Spinal cord (tissue), 10 donors: Measurements from ENCODE around the gene GSTA4. TPM values are rescaled to one million over a fixed set of nuclear protein-coding genes. Genes with fewer than 3 reads are reported as not detected.

Experiments used
- DNase-seq, 6 donors: peaks; one replicate each; pipeline versions ENCODE4 v3.0.0 to v3.0.0-alpha.2; 2013 to 2015; ENCODE audit warnings: low spot score in 6 of 6, low read depth in 4 of 6
- H3K27ac ChIP-seq: one replicate; pipeline ENCODE4 v1.5.1; 2013; ENCODE audit warnings: low read depth, low read length, control low read depth
- H3K27me3 ChIP-seq: one replicate; pipeline ENCODE4 v1.6.1; 2013; ENCODE audit warnings: low read length; ENCODE audit not compliant: control insufficient read depth, insufficient read depth
- H3K36me3 ChIP-seq: one replicate; pipeline ENCODE4 v1.6.1; 2013; ENCODE audit warnings: low read length; ENCODE audit not compliant: control insufficient read depth, insufficient read depth
- H3K4me1 ChIP-seq: one replicate; pipeline ENCODE4 v1.6.1; 2013; ENCODE audit warnings: low read length; ENCODE audit not compliant: control insufficient read depth, insufficient read depth
- H3K4me3 ChIP-seq: one replicate; pipeline ENCODE4 v1.5.1; 2013; ENCODE audit warnings: low read depth, low read length, control low read depth
- H3K9me3 ChIP-seq: one replicate; pipeline ENCODE4 v1.6.1; 2013; ENCODE audit warnings: low read length; ENCODE audit not compliant: control insufficient read depth, insufficient read depth
- WGBS: methylation state at CpG from one replicate; pipeline ENCODE4 v1.1.5; 2013; ENCODE audit warnings: missing lambda C conversion rate; ENCODE audit not compliant: insufficient coverage; 5-methylcytosine and 5-hydroxymethylcytosine counted together
- polyA plus RNA-seq, 2 donors: library from polyadenylated mRNA; unstranded; fragments of 120-200 nt; gene quantifications; one replicate each; pipeline ENCODE4 v1.2.1, GENCODE V29; 2013; ENCODE audit not compliant: insufficient read length in 2 of 2
- total RNA-seq, 2 donors: library from RNA; depleted of rRNA in 1 of 2; stranded (reverse); fragments of 120-200 nt in 1 of 2; fragments of >200 nt in 1 of 2; gene quantifications; one replicate each; pipeline versions ENCODE4 v1.2.3 to v1.2.4, GENCODE V29; 2013 to 2014
- donor health status: healthy.

Gene GSTA4
- total and polyA plus RNA-seq, 4 donors = 98.8 to 177 (median 124) TPM

DNA sequence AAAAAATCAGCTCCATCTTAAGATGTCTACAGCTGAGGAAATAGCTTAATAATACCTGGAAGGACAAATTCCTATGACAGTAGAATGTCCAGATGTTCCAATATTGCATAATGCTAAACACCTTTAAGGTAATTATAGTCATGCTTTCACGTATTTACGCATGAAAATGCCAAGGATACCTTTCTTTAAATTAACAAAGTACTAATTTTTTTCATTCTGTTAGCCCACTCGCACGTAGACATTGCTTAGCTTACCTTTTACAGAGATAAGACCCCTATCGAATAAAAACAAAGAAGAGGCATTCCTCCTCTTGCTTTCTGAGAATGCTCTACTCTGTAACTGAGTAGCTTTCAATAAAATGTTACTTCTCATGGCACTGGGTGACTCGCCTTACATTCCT is 4.4 kb upstream of the GSTA4 start:
- no peak for DNase-seq
- Histone ChIP-seq H3K4me1 (peaks cover 4% of the 10 kb centered on the region), H3K27me3 (no peaks in the 10 kb centered on the region), H3K27ac (no peak overlapping the region), H3K9me3 (no peaks in the 10 kb centered on the region), H3K4me3 (no peak overlapping the region), H3K36me3 (peaks cover 3% of the 10 kb centered on the region)
- WGBS = 98% methylated on average over 5 of the region's 6 CpGs

DNA sequence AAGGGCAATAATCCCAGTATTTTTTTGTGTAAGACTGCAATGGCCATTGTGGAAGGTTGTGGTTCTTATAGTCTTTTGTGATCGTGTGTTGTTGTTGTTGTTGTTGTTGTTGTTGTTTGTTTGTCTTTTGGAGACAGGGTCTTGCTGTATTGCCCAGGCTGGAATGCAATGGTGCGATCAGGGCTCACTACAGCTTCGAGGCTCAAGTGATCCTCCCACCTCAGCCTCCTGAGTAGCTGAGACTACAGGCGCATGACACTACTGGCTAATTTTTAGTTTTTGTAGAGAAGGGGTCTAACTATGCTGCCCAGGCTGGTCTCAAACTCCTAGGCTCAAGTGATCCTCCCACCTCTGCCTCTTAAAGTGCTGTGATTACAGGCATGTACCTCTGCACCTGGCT is 3.5 kb upstream of the GSTA4 start:
- H3K4me1 ChIP-seq = peaks cover 4% of the 10 kb centered on the region
- no peak overlapping the region for H3K4me3 ChIP-seq
- H3K9me3 ChIP-seq = no peaks in the 10 kb centered on the region
- H3K27ac ChIP-seq = no peak overlapping the region
- H3K36me3 ChIP-seq = peaks cover 3% of the 10 kb centered on the region
- H3K27me3 ChIP-seq = no peaks in the 10 kb centered on the region
- no peak for DNase-seq
- 88% methylated on average over 1 of the region's 4 CpGs for WGBS

DNA sequence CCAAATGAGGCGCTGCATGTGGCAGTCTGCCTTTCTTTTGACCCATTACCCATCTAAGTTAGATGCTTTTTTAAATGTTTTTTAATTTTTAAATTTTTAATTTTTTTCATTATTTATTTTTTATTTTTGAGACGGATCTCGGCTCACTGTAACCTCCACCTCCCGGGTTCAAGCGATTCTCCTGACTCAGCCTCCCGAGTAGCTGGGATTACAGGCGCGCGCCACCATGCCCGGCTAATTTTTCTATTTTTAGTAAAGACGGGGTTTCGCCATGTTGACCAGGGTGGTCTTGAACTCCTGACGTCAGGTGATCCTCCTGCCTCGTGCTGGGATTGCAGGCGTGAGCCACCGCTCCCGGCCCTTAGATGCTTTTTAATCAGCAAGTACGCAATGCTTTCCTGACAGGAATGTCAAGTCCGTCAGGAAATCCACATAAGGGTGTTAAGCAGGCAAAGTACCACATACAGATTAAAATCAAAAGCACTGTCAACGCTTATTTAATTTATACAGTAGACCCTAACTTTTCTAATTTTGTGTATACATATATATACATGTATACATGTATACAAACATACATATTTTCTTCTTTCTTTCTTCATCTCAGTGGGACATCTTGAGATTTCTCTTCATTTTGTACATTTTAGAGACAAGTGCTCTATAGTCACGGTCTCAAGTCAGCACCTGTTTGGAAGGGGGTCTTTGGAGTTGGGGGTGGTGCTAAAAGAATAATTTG is 995 bp upstream of the GSTA4 start:
- Histone ChIP-seq H3K27me3 (no peaks in the 10 kb centered on the region), H3K4me1 (peaks cover 8% of the 10 kb centered on the region), H3K27ac (peak overlapping the region; percentile 36), H3K4me3 (peak overlapping the region; percentile 16), H3K9me3 (no peaks in the 10 kb centered on the region), H3K36me3 (no peaks in the 10 kb centered on the region)
- WGBS = 23% methylated on average over 16 of the region's 21 CpGs
- DNase-seq = peak; percentile 22 to 91 (median 50)

DNA sequence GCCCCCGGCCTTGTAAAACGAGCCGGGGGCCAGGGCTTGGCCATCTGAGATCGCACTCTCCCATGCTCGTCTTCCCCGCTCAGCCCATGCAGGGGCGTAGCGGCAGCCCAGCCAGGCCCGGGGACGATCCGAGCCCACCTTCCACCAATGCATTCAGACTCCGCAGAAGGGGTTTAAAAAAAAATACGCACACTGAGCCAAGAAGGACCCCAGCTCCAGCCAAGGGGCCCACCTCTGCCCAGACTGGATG is 320 bp downstream of the GSTA4 start:
- Histone ChIP-seq H3K27ac (peak overlapping the region; percentile 96), H3K36me3 (peaks cover 2% of the 10 kb centered on the region), H3K27me3 (no peaks in the 10 kb centered on the region), H3K9me3 (no peaks in the 10 kb centered on the region), H3K4me3 (peak overlapping the region; percentile 77), H3K4me1 (peaks cover 8% of the 10 kb centered on the region)
- WGBS = 0% methylated on average over 10 of the region's 13 CpGs
- DNase-seq = peak in 1 of 6 donors; percentile 83

DNA sequence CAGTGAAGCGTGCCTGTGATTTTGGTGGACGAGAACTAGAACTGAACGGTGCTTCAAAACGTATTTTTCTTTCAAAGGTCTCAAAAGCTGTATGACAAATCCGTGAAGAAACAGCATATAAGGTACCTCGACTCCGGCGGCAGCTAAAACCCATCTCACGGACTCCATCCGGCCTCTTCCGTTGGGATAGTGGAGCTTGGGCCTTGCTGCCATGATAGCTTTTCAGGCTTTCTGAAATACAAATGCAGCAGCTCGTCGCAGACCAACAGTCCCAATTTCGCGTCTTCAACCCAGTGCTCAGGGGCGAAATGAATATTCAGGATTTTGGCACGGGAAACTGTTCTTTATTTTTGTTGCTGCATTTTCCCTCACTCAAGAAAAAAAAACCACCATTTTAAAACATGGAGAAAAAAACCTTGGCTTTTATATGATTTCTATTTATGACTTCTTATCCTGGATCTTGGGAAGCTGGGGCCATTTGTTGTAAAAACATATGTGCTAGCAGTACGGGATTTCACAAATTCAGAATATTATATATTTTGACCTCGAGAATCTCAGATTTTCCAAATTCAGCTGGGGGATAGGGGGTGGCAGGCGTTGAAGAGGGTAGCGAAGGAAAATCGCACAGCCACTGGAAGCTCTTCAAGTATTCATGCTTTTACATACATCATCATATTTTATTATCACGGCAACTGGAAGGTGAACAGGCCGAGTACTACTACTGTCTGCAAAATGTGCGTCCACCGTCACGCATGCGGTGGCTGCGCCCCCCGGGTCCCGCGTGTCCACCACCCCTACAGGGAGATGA is 849 bp downstream of the GSTA4 start:
- Histone ChIP-seq H3K4me1 (peaks cover 8% of the 10 kb centered on the region), H3K27me3 (no peaks in the 10 kb centered on the region), H3K36me3 (peaks cover 2% of the 10 kb centered on the region), H3K4me3 (peak overlapping the region; percentile 77), H3K9me3 (no peaks in the 10 kb centered on the region), H3K27ac (peak overlapping the region; percentile 96)
- peak; percentile 38 to 89 (median 66) for DNase-seq
- WGBS = 1% methylated on average over 21 of the region's 32 CpGs

DNA sequence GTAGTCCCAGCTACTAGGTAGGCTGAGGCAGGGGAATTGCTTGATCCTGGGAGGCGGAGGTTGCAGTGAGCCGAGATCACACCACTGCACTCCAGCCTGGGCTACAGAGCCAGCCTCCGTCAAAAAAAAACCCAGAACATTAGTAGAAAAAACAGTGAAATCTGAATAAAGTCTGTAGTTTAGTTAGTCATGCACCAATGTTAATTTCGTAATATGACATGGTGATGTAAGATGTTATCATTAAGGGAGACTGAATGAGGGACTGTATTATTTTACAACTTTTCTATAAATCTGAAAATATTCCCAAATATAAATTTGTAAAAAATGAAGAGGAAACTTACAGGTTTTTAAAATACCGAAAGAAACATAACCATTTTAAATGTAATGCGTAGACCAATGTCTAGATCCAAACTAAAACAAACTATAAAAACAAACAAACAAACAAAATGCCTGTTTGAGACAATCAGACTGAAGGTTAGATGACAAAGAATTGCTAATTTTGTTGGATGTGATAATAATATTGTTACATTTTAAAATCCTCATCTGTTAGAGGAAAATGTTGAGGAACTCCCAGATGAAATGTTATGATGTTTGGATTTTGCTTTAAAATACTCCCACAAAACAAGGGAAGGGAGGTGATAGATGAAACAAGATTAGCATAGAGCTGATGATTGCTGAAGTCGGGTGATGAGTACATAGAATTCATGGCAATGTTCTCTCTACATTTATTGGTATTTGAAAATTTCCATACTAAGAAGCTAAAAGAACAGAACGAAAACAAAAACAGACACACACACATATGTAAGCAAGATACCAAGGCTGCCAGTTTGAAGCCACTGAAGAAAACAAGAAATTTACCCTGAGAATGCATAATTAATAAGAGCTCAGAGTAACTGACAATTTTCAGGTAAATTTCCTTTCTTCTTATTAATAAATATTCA is 1.8 kb downstream of the GSTA4 start:
- DNase-seq = peak; percentile 8 to 62 (median 19)
- Histone ChIP-seq H3K36me3 (peaks cover 2% of the 10 kb centered on the region), H3K27me3 (no peaks in the 10 kb centered on the region), H3K9me3 (no peaks in the 10 kb centered on the region), H3K4me1 (peaks cover 8% of the 10 kb centered on the region), H3K27ac (peak overlapping the region; percentile 96), H3K4me3 (peak overlapping the region; percentile 77)
- 100% methylated on average over 1 of the region's 8 CpGs for WGBS

DNA sequence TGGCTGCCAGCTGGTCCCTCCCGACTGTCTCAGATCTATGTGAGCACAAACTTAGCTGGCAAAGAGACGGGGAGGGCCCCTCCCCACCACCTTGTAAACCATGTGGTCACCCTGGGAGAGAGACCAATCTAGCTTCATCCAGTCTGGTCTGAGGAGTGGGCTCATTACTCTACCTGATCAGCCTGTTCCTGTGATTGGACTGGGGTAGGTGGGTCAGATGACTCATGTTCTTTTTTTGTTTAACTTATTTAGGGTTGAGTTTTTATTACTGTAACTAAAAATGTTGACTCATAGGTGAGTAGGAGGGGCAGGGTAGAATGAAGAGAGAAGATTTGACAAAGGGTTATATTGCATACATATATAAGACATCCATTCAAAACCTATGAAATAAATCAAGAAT is 4.7 kb downstream of the GSTA4 start:
- no peak for DNase-seq
- 96% methylated on average over 2 of the region's 2 CpGs for WGBS
- no peaks in the 10 kb centered on the region for H3K27me3 ChIP-seq
- H3K9me3 ChIP-seq = no peaks in the 10 kb centered on the region
- no peak overlapping the region for H3K4me3 ChIP-seq
- H3K27ac ChIP-seq = no peak overlapping the region
- H3K36me3 ChIP-seq = peaks cover 9% of the 10 kb centered on the region
- H3K4me1 ChIP-seq = peaks cover 5% of the 10 kb centered on the region

DNA sequence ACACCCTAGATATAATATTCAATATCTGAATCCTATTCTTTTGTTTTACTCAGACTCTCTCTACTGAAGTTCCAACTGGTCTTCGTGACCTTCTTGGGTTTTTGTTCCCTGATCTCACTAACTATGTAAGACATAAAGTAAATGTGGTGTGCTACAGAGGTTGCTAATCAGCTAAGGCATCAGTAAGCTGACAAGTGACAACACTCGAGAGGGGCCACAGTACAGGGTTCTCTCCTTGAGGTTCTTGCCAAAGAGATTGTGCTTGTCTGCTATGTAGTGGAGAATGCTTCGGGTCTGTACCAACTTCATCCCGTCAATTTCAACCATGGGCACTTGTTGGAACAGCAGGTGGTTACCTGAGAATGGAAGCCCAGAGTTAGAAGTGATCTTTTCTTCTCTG is 9.9 kb downstream of the GSTA4 start:
- 100% methylated on average over 2 of the region's 4 CpGs for WGBS
- Histone ChIP-seq H3K27ac (no peak overlapping the region), H3K9me3 (no peaks in the 10 kb centered on the region), H3K27me3 (no peaks in the 10 kb centered on the region), H3K36me3 (peaks cover 18% of the 10 kb centered on the region), H3K4me1 (no peaks in the 10 kb centered on the region), H3K4me3 (no peak overlapping the region)
- DNase-seq = no peak

DNA sequence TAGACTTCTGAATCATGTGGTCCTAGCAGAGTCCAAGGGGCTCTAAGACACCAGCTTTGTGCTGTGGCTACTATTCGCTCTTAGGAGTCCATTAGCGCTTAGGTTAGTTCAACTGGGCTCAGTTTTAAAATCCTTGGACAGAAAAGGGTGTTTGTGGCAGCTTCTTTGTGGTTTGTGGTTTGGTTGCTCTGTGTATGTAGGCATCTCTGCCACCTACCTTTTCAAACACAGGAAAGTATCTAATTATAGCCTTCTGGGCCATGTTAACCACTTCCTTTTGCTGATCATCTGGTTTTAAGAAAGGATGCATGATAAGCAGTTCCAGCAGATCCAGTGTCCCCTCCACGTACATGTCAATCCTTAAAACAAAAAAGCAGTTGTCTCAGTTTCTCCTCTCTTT is 10.8 kb downstream of the GSTA4 start:
- Histone ChIP-seq H3K36me3 (peaks cover 17% of the 10 kb centered on the region), H3K4me3 (no peak overlapping the region), H3K27ac (no peak overlapping the region), H3K9me3 (no peaks in the 10 kb centered on the region), H3K27me3 (no peaks in the 10 kb centered on the region), H3K4me1 (no peaks in the 10 kb centered on the region)
- 93% methylated on average over 3 of the region's 3 CpGs for WGBS
- no peak for DNase-seq
